Smooth muscle cell (in vitro differentiated cells): ENCODE results near the gene ANK3. TPM values are rescaled to one million over a fixed set of nuclear protein-coding genes. Genes with fewer than 3 reads are reported as not detected.

Source experiments
- DNase-seq: peaks from one replicate; lab custom pipeline; 2025; ENCODE audit not compliant: unreplicated experiment; lab: John Stamatoyannopoulos, UW
- H2AFZ ChIP-seq: fragments of 200-600 bp; sonication (generic); 2 replicates; pipeline ENCODE4 v1.6.0; 2016; ENCODE audit warnings: antibody characterized with exemption, low read depth, mild to moderate bottlenecking
- H3F3A ChIP-seq: fragments of 200-600 bp; sonication (generic); 2 replicates; pipeline ENCODE4 v1.6.0; 2017; ENCODE audit warnings: antibody characterized with exemption, low read depth
- H3K27ac ChIP-seq: fragments of 200-600 bp; sonication (generic); 2 replicates; pipeline ENCODE4 v1.5.1; 2016; ENCODE audit warnings: low read depth, mild to moderate bottlenecking
- H3K27me3 ChIP-seq: fragments of 200-600 bp; sonication (generic); 2 replicates; pipeline ENCODE4 v1.6.1; 2016; ENCODE audit warnings: low read depth, mild to moderate bottlenecking
- H3K36me3 ChIP-seq: fragments of 200-600 bp; sonication (generic); 2 replicates; pipeline ENCODE4 v1.5.1; 2016; ENCODE audit warnings: low read depth
- H3K4me1 ChIP-seq: fragments of 200-600 bp; sonication (generic); 2 replicates; pipeline ENCODE4 v1.5.1; 2016; ENCODE audit warnings: low read depth
- H3K4me2 ChIP-seq: fragments of 200-600 bp; sonication (generic); 2 replicates; pipeline ENCODE4 v1.6.0; 2016; ENCODE audit warnings: mild to moderate bottlenecking
- H3K4me3 ChIP-seq: fragments of 200-600 bp; sonication (generic); 2 replicates; pipeline ENCODE4 v1.5.1; 2016; ENCODE audit warnings: mild to moderate bottlenecking
- H3K79me2 ChIP-seq: fragments of 200-600 bp; sonication (generic); 2 replicates; pipeline ENCODE4 v1.6.0; 2016; ENCODE audit warnings: low read depth, mild to moderate bottlenecking
- H3K9ac ChIP-seq: fragments of 200-600 bp; sonication (generic); 2 replicates; pipeline ENCODE4 v1.6.0; 2016; ENCODE audit warnings: low read depth
- H3K9me3 ChIP-seq: fragments of 200-600 bp; sonication (generic); replicated peaks from 2 replicates; pipeline ENCODE4 v1.5.1; 2016; ENCODE audit warnings: low read depth
- H4K20me1 ChIP-seq: fragments of 200-600 bp; sonication (generic); 2 replicates; pipeline ENCODE4 v1.6.0; 2016; ENCODE audit warnings: low read depth
- CTCF ChIP-seq: fragments of 200-600 bp; sonication (generic); IDR thresholded peaks from 2 replicates; pipeline ENCODE4 v1.5.1; 2017; ENCODE audit warnings: borderline replicate concordance, mild to moderate bottlenecking, antibody characterized with exemption; ENCODE audit not compliant: insufficient read depth, poor library complexity, severe bottlenecking
- WGBS: methylation state at CpG from one replicate; pipeline ENCODE4 v1.1.7; 2016; ENCODE audit warnings: low lambda C conversion rate; 5-methylcytosine and 5-hydroxymethylcytosine counted together
- polyA plus RNA-seq: library from polyadenylated mRNA; unstranded; fragments of >200 nt; fragmentation: Nextera tagmentation; extraction: Ambion mirVana; gene quantifications from 2 replicates; pipeline ENCODE4 v1.2.1, GENCODE V29; 2016
- total RNA-seq: library from RNA; depleted of rRNA; stranded (reverse); fragments of >200 nt; gene quantifications from 2 replicates; pipeline ENCODE4 v1.2.3, GENCODE V29; 2014

ANK3 gene
- total and polyA plus RNA-seq, 2 experiments from 2014 or later = 28.2 to 85.5 TPM

GRCh38 chr10:60000747-60001146 lies 388.9 kb downstream of the ANK3 start:
- H3K27me3 ChIP-seq = no peaks in the 10 kb centered on the region
- H2AFZ ChIP-seq = no peak overlapping the region
- H3K4me1 ChIP-seq = no peaks in the 10 kb centered on the region
- WGBS = 96% methylated on average over 3 of the region's 3 CpGs
- H3K9ac ChIP-seq = no peak overlapping the region
- no peaks in the 10 kb centered on the region for H3K9me3 ChIP-seq
- H3K4me3 ChIP-seq = no peak overlapping the region
- DNase-seq = no peak
- no peaks in the 10 kb centered on the region for H3K36me3 ChIP-seq
- no peak for TF ChIP-seq CTCF
- no peaks in the 10 kb centered on the region for H3K79me2 ChIP-seq
- no peak overlapping the region for H3K4me2 ChIP-seq
- no peaks in the 10 kb centered on the region for H3F3A ChIP-seq
- H3K27ac ChIP-seq = no peak overlapping the region
- H4K20me1 ChIP-seq = no peaks in the 10 kb centered on the region

GRCh38 chr10:59997827-59998525 lies 391.7 kb downstream of the ANK3 start:
- no peaks in the 10 kb centered on the region for H3F3A ChIP-seq
- H3K36me3 ChIP-seq = no peaks in the 10 kb centered on the region
- no peak for TF ChIP-seq CTCF
- no peak overlapping the region for H3K9ac ChIP-seq
- no peak overlapping the region for H3K27ac ChIP-seq
- no peaks in the 10 kb centered on the region for H3K27me3 ChIP-seq
- no peaks in the 10 kb centered on the region for H3K4me1 ChIP-seq
- no peak overlapping the region for H3K4me3 ChIP-seq
- DNase-seq = no peak
- 69% methylated on average over 3 of the region's 3 CpGs for WGBS
- no peaks in the 10 kb centered on the region for H3K9me3 ChIP-seq
- H4K20me1 ChIP-seq = no peaks in the 10 kb centered on the region
- H2AFZ ChIP-seq = no peak overlapping the region
- no peak overlapping the region for H3K4me2 ChIP-seq
- no peaks in the 10 kb centered on the region for H3K79me2 ChIP-seq

- Histone ChIP-seq H3K4me1 (no peaks in the 10 kb centered on the region), H3K36me3 (no peaks in the 10 kb centered on the region), H3K9ac (no peak overlapping the region), H3K9me3 (no peaks in the 10 kb centered on the region), H3K27ac (no peak overlapping the region), H4K20me1 (no peaks in the 10 kb centered on the region), H3K4me2 (no peak overlapping the region), H3K27me3 (no peaks in the 10 kb centered on the region), H3K79me2 (no peaks in the 10 kb centered on the region), H2AFZ (no peak overlapping the region), H3K4me3 (no peak overlapping the region), H3F3A (no peaks in the 10 kb centered on the region)
- TF ChIP-seq CTCF = no peak
- DNase-seq = no peak
Measured at GRCh38 chr10:59995862-59996261, 393.8 kb downstream of the ANK3 start.

GRCh38 chr10:59993931-59994330 lies 395.7 kb downstream of the ANK3 start:
- TF ChIP-seq CTCF = no peak
- H3K36me3 ChIP-seq = no peaks in the 10 kb centered on the region
- no peaks in the 10 kb centered on the region for H3F3A ChIP-seq
- H2AFZ ChIP-seq = no peak overlapping the region
- H3K27me3 ChIP-seq = no peaks in the 10 kb centered on the region
- H3K4me3 ChIP-seq = no peak overlapping the region
- no peak for DNase-seq
- no peak overlapping the region for H3K9ac ChIP-seq
- no peak overlapping the region for H3K27ac ChIP-seq
- no peaks in the 10 kb centered on the region for H3K4me1 ChIP-seq
- WGBS = 70% methylated on average over 1 of the region's 1 CpG
- H3K9me3 ChIP-seq = no peaks in the 10 kb centered on the region
- H4K20me1 ChIP-seq = no peaks in the 10 kb centered on the region
- H3K79me2 ChIP-seq = no peaks in the 10 kb centered on the region
- H3K4me2 ChIP-seq = no peak overlapping the region
